Activated T-helper 2 cell treated with anti-CD3 and anti-CD28 coated beads, Interferon-gamma antibody, Interleukin-2, Interleukin-4, amounts not matched to agents 10 μg/mL and 5 μg/mL and 100 μg/mL, durations not matched to agents 14 hours and 24 hours and 36 hours (primary cell): Measurements from ENCODE around the gene CHRNA10. TPM values are rescaled to one million over a fixed set of nuclear protein-coding genes. Genes with fewer than 3 reads are reported as not detected.

Experiments
- DNase-seq: peaks from one replicate; pipeline ENCODE4 v3.0.0; 2021; ENCODE audit warnings: low spot score
- H3K27ac Mint-ChIP-seq: one replicate; pipeline ENCODE4 v1.8.0; 2021; ENCODE audit warnings: mixed read lengths
- H3K27me3 Mint-ChIP-seq: one replicate; pipeline ENCODE4 v1.8.0; 2021; ENCODE audit warnings: low read depth, mixed read lengths
- H3K36me3 Mint-ChIP-seq: one replicate; pipeline ENCODE4 v1.8.0; 2021; ENCODE audit warnings: low read depth, mixed read lengths
- H3K4me1 Mint-ChIP-seq: one replicate; pipeline ENCODE4 v1.8.0; 2021; ENCODE audit warnings: low read depth, mixed read lengths
- H3K4me3 Mint-ChIP-seq: one replicate; pipeline ENCODE4 v1.8.0; 2021; ENCODE audit warnings: low read depth, mild to moderate bottlenecking, moderate library complexity, mixed read lengths
- H3K9me3 Mint-ChIP-seq: one replicate; pipeline ENCODE4 v1.8.0; 2021; ENCODE audit warnings: mixed read lengths
- intact Hi-C: fragments of 100-400 bp; cut with micrococcal nuclease; formaldehyde crosslinking; loops from one replicate; pipeline ENCODE4 v1.15.1; 2023
- total RNA-seq: library from RNA; stranded (reverse); gene quantifications from 2 replicates; pipeline ENCODE4 v1.2.3, GENCODE V29; 2022

The CHRNA10 gene
- total RNA-seq, 1 donor from 2014 or later: 2.4 TPM

GRCh38 chr11:3641191-3641590, 30.0 kb downstream of the CHRNA10 start:
- Mint-ChIP-seq H3K9me3 (no peaks in the 10 kb centered on the region), H3K4me3 (peak overlapping the region; percentile 51), H3K4me1 (peaks cover 5% of the 10 kb centered on the region), H3K27ac (no peak overlapping the region), H3K36me3 (no peaks in the 10 kb centered on the region), H3K27me3 (peaks cover 34% of the 10 kb centered on the region)
- intact Hi-C loops: no loop called here
- no peak for DNase-seq

GRCh38 chr11:3639841-3640240, 31.3 kb downstream of the CHRNA10 start:
- Mint-ChIP-seq H3K36me3 (no peaks in the 10 kb centered on the region), H3K4me3 (no peak overlapping the region), H3K4me1 (peaks cover 5% of the 10 kb centered on the region), H3K9me3 (no peaks in the 10 kb centered on the region), H3K27ac (no peak overlapping the region), H3K27me3 (peaks cover 26% of the 10 kb centered on the region)
- intact Hi-C loops: no loop called here
- DNase-seq: no peak

GRCh38 chr11:3638513-3638912, 32.7 kb downstream of the CHRNA10 start:
- Mint-ChIP-seq H3K27ac (no peak overlapping the region), H3K27me3 (peaks cover 17% of the 10 kb centered on the region), H3K36me3 (no peaks in the 10 kb centered on the region), H3K9me3 (no peaks in the 10 kb centered on the region), H3K4me1 (peaks cover 6% of the 10 kb centered on the region), H3K4me3 (no peak overlapping the region)
- no peak for DNase-seq
- intact Hi-C loops: no loop called here

- no peaks in the 10 kb centered on the region for H3K36me3 Mint-ChIP-seq
- H3K4me3 Mint-ChIP-seq: no peak overlapping the region
- H3K27me3 Mint-ChIP-seq: peaks cover 11% of the 10 kb centered on the region
- no peaks in the 10 kb centered on the region for H3K9me3 Mint-ChIP-seq
- peaks cover 2% of the 10 kb centered on the region for H3K4me1 Mint-ChIP-seq
- DNase-seq: no peak
- intact Hi-C loops: no loop called here
- no peak overlapping the region for H3K27ac Mint-ChIP-seq
Observed at GRCh38 chr11:3637201-3637600, 34.0 kb downstream of the CHRNA10 start.

- intact Hi-C loops: no loop called here
- no peak overlapping the region for H3K27ac Mint-ChIP-seq
- DNase-seq: no peak
- H3K9me3 Mint-ChIP-seq: no peaks in the 10 kb centered on the region
- H3K4me1 Mint-ChIP-seq: peaks cover 2% of the 10 kb centered on the region
- no peaks in the 10 kb centered on the region for H3K36me3 Mint-ChIP-seq
- no peak overlapping the region for H3K4me3 Mint-ChIP-seq
- peaks cover 5% of the 10 kb centered on the region for H3K27me3 Mint-ChIP-seq
Observed at GRCh38 chr11:3635641-3636375, 35.4 kb downstream of the CHRNA10 start.

- intact Hi-C loops: no loop called here
- no peak for DNase-seq
- H3K27me3 Mint-ChIP-seq: peaks cover 5% of the 10 kb centered on the region
- no peaks in the 10 kb centered on the region for H3K36me3 Mint-ChIP-seq
- H3K4me1 Mint-ChIP-seq: peaks cover 2% of the 10 kb centered on the region
- H3K27ac Mint-ChIP-seq: no peak overlapping the region
- H3K4me3 Mint-ChIP-seq: no peak overlapping the region
- H3K9me3 Mint-ChIP-seq: no peaks in the 10 kb centered on the region
Observed at GRCh38 chr11:3632070-3632660, 39.0 kb downstream of the CHRNA10 start.

GRCh38 chr11:3631331-3631730, 39.9 kb downstream of the CHRNA10 start:
- peaks cover 10% of the 10 kb centered on the region for H3K27me3 Mint-ChIP-seq
- no peaks in the 10 kb centered on the region for H3K36me3 Mint-ChIP-seq
- H3K4me3 Mint-ChIP-seq: no peak overlapping the region
- no peaks in the 10 kb centered on the region for H3K9me3 Mint-ChIP-seq
- intact Hi-C loops: no loop called here
- DNase-seq: no peak
- H3K4me1 Mint-ChIP-seq: peaks cover 2% of the 10 kb centered on the region
- H3K27ac Mint-ChIP-seq: no peak overlapping the region

- intact Hi-C loops: no loop called here
Observed at GRCh38 chr11:3627291-3627690, 43.9 kb downstream of the CHRNA10 start.

GRCh38 chr11:3626250-3626960, 44.8 kb downstream of the CHRNA10 start:
- H3K27me3 Mint-ChIP-seq: peaks cover 4% of the 10 kb centered on the region
- no peaks in the 10 kb centered on the region for H3K9me3 Mint-ChIP-seq

More at GRCh38 chr11:3627291-3627690, 43.9 kb downstream of the CHRNA10 start:
- H3K4me1 Mint-ChIP-seq: no peaks in the 10 kb centered on the region
- H3K36me3 Mint-ChIP-seq: no peaks in the 10 kb centered on the region
- H3K27me3 Mint-ChIP-seq: peaks cover 4% of the 10 kb centered on the region
- no peak overlapping the region for H3K4me3 Mint-ChIP-seq
- H3K27ac Mint-ChIP-seq: no peak overlapping the region
- H3K9me3 Mint-ChIP-seq: no peaks in the 10 kb centered on the region
- DNase-seq: no peak

GRCh38 chr11:3623767-3624458, 47.3 kb downstream of the CHRNA10 start:
- no peaks in the 10 kb centered on the region for H3K4me1 Mint-ChIP-seq
- H3K27ac Mint-ChIP-seq: no peak overlapping the region
- intact Hi-C loops: no loop called here
- no peaks in the 10 kb centered on the region for H3K9me3 Mint-ChIP-seq
- H3K36me3 Mint-ChIP-seq: no peaks in the 10 kb centered on the region
- H3K4me3 Mint-ChIP-seq: no peak overlapping the region
- peaks cover 4% of the 10 kb centered on the region for H3K27me3 Mint-ChIP-seq
- DNase-seq: no peak

More at GRCh38 chr11:3626250-3626960, 44.8 kb downstream of the CHRNA10 start:
- intact Hi-C loops: no loop called here
- Mint-ChIP-seq H3K4me1 (no peaks in the 10 kb centered on the region), H3K4me3 (no peak overlapping the region), H3K36me3 (no peaks in the 10 kb centered on the region), H3K27ac (no peak overlapping the region)
- no peak for DNase-seq

- intact Hi-C loops: no loop called here
- Mint-ChIP-seq H3K4me3 (no peak overlapping the region), H3K36me3 (no peaks in the 10 kb centered on the region), H3K27me3 (peaks cover 4% of the 10 kb centered on the region), H3K9me3 (no peaks in the 10 kb centered on the region), H3K27ac (no peak overlapping the region), H3K4me1 (no peaks in the 10 kb centered on the region)
- no peak for DNase-seq
Observed at GRCh38 chr11:3623121-3623520, 48.1 kb downstream of the CHRNA10 start.

- intact Hi-C loops: no loop called here
Observed at GRCh38 chr11:3622521-3622920, 48.7 kb downstream of the CHRNA10 start.

More at GRCh38 chr11:3622521-3622920, 48.7 kb downstream of the CHRNA10 start:
- no peaks in the 10 kb centered on the region for H3K9me3 Mint-ChIP-seq
- H3K36me3 Mint-ChIP-seq: no peaks in the 10 kb centered on the region
- no peak for DNase-seq
- no peak overlapping the region for H3K27ac Mint-ChIP-seq
- no peak overlapping the region for H3K4me3 Mint-ChIP-seq
- peaks cover 4% of the 10 kb centered on the region for H3K27me3 Mint-ChIP-seq
- H3K4me1 Mint-ChIP-seq: no peaks in the 10 kb centered on the region
